NCI-H82 treated with DMSO at 0.1 percent for 48 hours (cell line): ENCODE data around the gene LOXL4.

Source experiments
- DNase-seq: peaks from one replicate; lab custom pipeline; 2025; ENCODE audit not compliant: unreplicated experiment; lab: John Stamatoyannopoulos, UW

The LOXL4 gene

DNA sequence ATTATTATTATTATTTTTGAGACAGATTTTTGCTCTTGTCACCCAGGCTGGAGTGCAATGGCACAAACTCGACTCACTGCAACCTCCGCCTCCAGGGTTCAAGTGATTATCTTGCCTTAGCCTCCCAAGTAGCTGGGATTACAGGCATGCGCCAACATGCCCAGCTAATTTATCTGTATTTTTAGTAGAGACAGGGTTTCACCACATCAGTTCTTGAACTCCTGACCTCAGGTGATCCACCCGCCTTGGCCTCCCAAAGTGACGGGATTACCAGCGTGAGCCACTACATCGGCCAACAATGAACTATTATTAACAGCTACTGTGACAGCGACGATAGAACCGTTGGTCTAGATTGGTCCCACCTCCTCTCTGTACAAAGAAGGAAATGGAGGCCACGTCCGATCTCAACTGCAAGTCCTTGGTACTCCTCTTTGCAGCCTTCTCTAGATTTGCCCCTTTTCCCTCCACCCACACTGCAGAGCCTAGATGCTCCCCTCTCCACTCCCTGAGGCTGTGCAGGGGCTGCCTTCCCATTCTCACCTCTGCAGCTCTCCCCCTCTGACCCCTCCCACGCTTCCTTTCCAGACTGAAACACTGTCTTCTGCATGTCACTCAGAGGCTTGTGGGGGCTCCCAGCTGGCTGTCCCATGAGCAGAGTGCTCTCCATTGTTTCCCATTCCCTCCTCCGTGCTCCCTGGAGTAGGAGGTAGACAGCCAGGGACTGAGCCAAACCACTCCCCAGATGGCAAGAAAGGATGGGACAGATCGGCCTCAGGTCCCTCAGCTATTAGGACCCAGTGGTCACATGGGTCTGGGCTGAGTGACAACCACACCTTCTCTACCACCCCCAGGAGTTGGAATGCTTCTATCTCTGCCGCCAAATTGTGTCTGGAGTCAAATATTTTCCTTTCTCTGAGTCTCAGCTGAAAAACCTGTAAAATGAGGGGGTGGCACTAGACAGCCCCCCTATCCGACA is 2.3 kb downstream of the LOXL4 start:
- no peak for DNase-seq

- DNase-seq = no peak
Observed at GRCh38 chr10:98264378-98265065, 3.5 kb downstream of the LOXL4 start.

DNA sequence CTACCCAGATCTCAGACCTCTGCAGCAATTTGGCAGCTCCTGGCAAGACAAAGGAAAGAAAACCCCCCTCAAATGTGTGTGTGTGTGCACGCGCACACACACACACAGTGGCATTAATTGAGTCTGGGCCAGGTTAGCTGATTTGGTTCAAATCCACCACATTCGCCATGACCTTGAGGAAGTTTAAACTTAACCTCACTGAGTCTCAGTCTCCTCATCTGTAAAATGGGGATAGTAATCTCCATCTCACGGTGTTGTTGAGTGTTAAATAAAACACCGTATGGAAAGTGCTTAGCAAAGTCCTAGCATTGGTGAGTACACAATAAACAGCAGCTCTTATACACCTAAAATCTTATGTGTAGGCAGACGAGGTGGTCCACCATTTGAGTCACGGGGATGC is 4.9 kb downstream of the LOXL4 start:
- DNase-seq = no peak

DNA sequence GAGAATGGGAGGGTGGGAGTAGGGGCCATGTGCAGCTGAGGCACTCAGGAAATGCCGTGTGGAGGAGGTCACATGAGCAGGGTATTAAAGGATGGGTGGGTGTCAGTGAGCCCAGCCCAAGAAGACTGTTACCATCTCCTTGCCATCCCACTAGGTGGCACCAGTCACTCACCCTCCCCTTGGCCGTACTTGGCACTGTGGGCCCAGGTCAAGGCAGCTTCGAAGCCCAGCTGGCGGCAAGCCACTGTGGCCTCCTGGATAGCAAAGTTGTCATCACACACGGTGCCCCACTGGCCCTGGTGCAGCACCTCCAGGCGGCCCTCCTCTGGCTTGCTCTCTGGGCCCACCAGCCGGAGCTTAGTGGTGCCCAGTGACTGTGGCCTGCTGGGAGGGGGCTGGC is 5.4 kb downstream of the LOXL4 start:
- DNase-seq = peak; percentile 3

GRCh38 chr10:98261436-98262277 is 6.3 kb downstream of the LOXL4 start:
- DNase-seq = no peak

- no peak for DNase-seq
Observed at GRCh38 chr10:98260752-98261151, 7.2 kb downstream of the LOXL4 start.

DNA sequence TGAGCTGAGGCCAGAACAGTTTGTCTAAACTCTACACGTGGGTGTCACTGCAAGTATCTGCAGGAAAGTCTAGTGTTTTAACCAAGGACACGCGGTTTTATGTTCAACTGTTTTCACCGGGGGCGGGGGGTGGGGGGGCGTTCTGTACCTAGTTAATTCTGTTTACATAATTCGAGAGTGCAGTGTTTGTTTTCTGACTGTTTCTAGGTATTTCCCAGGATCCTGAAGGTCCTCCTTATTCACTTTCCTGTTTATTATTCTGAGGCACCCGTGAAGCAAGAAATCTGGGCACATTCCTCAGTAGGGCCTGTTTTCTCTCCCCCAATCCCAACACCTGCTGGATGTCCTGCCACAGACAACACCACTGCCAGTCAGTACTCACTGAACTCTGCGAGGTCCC is 7.6 kb downstream of the LOXL4 start:
- no peak for DNase-seq

- DNase-seq = no peak
Observed at GRCh38 chr10:98259606-98260315, 8.2 kb downstream of the LOXL4 start.

DNA sequence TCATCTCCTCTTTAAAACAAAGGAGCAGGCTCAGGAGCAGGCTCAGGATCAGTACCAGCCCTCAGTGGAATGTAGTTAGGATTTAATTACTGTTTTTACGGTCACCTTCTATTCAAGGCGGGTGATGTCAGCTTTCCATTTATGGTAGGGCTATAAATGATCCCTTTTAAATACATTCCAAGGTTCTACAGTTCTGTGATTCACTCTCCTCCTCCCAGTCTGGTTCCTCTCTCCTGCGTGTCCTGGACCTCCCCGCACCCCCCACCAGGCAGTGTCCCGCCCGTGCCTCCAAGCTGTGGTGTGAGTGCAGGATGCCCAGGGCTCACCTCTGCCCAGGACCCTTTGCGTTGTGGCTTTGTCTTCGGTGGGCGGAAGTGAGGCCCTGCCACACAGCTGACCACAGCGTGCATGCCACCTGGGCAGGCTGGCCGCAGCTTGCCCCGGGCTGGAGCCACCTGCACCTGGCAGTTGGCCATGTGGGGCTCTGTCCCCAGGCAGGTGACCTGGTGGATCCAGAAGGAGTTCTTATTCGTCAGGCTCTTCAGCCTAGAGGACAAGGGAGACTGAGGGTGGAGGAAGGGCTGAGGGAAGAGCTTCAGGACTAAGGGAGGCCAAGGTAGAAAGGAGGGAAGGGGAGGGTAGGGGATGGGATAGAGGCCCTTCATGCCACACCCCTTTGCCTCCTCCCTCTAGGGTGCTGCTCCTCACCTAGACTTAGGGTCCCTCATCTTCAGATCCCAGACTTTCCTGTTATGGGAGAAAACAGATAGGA is 9.1 kb downstream of the LOXL4 start:
- DNase-seq = no peak

DNA sequence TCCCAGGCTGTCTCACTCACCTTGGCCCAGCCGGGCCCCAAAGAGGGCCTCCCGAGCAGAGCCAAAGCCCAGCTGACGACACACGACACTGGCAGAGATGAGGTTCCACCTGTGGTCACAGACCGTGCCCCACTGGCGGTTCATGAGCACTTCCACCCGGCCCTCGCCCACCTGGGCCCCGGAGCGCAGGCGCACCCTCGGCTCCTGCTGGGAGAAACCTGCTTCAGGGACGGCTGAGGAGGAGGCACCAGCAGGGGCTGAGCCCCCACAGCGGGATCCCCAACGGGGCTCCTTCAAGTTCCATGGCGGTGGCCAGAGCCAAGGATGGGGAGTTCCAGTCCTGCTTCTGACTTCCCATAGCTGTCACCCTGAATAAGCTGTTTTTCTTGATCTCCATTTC is 10.0 kb downstream of the LOXL4 start:
- no peak for DNase-seq

DNA sequence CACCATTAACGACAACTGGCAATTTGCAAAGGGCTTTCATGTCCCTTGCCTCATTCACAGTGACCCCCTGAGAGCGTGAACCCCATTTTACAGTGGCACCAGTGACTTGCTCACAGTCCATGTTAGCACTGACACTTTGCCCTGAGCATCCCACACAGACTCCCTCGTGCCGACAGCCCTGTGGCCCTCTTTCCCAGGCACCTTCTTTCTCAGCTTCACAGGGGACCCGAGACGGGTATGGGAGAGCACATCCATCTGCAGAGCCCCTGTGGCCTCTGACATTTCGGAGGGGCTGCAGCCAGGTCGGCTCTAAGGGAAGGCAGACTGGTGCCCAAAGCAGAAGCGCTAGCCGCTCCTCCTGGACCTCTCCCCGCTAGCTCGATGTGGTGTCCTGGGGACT is 10.8 kb downstream of the LOXL4 start:
- DNase-seq = no peak

- DNase-seq = no peak
Observed at GRCh38 chr10:98256692-98257091, 11.3 kb downstream of the LOXL4 start.

GRCh38 chr10:98255146-98255877 is 12.7 kb downstream of the LOXL4 start:
- DNase-seq = no peak

- DNase-seq = no peak
Observed at GRCh38 chr10:98254234-98254974, 13.6 kb downstream of the LOXL4 start.

DNA sequence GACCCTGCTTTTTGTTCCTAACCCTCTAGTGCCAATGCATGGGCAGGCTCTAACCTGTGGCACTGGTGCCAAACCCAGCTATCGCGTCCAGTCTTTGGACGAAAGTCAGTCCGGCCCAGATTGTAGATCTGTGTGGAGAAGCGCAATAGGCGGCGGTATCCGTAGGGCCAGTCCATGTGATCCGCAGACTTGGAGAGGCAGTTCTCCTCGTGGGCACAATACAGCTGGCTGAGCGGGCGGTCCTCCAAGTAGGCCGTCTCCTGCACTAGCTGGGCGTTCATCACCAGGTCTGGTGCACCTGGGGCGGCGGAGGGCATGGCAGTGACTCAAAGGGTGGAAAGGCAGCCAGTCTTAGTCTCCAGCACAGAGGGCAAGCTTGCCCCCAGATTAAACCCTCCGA is 14.5 kb downstream of the LOXL4 start:
- DNase-seq = no peak

DNA sequence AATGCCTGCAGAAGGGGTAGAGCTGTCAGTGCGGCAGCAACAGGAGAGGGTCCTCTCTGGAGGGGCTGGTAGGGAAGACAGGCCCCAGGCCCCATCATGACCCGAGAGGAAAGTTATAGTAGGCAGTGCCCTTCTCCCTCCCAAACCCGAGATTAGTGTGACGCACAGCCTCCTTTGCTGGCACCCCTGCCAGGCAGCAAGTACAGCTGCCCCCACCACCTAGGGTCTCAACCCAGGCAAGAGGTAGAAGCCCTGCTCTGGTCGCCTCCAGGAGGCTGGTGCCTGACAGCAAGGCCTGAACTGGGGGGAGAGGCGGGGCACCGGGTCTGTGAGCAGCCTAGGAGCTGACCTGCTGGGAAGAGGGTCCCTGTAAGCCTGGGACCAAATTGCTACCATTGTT is 15.5 kb downstream of the LOXL4 start:
- DNase-seq = no peak

DNA sequence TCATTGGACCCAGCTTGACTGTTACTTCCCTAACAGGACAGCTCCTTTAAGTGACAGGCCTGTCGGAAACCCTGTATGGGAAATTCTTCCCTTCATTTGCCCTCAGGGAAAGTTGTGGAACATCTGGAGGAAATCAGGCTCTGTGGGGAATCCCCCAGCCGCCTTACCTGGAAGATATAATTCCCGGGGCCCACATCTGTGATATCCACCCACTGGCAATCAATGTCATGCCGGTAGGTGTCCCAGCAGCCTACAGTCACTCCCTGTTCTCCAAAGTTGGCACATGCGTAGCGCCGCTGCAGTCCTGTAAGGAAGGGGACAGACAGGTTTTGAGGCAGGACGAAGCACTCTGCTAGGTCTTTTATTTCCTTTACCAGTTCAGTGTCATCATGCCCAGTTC is 16.6 kb downstream of the LOXL4 start:
- no peak for DNase-seq

GRCh38 chr10:98249134-98249533 is 18.9 kb downstream of the LOXL4 start:
- DNase-seq = no peak

DNA sequence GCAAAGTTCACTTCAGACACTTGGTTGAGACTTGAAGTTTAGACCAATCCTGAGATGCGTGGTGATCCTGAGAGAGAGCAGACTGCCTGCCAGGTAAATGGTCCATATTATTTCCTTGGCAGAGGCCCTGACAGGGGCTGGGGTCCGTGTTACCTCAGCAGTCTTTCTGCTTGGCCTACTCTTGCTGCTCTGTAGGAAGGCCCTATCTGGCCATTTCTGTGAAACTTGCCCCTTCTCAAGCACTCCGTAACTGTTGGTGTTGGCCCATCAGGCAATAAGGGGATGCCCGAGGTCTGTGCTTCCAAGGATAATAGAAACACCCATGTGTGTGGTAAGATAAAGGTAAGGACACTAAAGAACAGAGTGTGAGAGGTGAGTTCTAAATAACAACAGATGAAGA is 20.0 kb downstream of the LOXL4 start:
- DNase-seq = no peak
